K562 (cell line): ENCODE results near the gene PARD3. TPM values are rescaled to one million over a fixed set of nuclear protein-coding genes. Genes with fewer than 3 reads are reported as not detected.

Source experiments
- ATAC-seq: fragments of 200-7000 bp; cut with Tn5 transposase; 3 replicates; pipeline ENCODE4 v1.9.1; 2020; ENCODE audit warnings: moderate library complexity
- BruUV-seq: library from RNA; stranded (reverse); fragments of 400-500 nt; replicated peaks from 2 replicates; lab custom pipeline; 2021; lab: Mats Ljungman, UMichigan
- CTCF ChIA-PET: fragments of 300-600 bp; formaldehyde crosslinking; extraction: SDS; loops from one replicate; lab custom pipeline; 2021; ENCODE audit warnings: low intra/inter-chr PET ratio; lab: Yijun Ruan, JAX
- POLR2A ChIA-PET: fragments of 300-600, 350-650 bp; sonication (Branson Sonifier 250); formaldehyde crosslinking; extraction: SDS; loops from one replicate; lab custom pipeline; 2021; ENCODE audit warnings: antibody characterized with exemption, inconsistent platforms; lab: Yijun Ruan, JAX
- DNase-seq, 4 experiments: peaks; one replicate each; pipeline versions ENCODE4 v3.0.0 to v3.0.0-alpha.2; 2011 to 2018; ENCODE audit warnings: low spot score in 3 of 4, mixed read lengths in 3 of 4; ENCODE audit errors: extremely low read depth in 1 of 4
- FAIRE-seq: peaks from 2 replicates; lab custom pipeline; 2011; peaks lifted over from hg19 to GRCh38; lab: Jason Lieb, UNC
- H2AFZ ChIP-seq: 2 replicates; pipeline ENCODE4 v1.6.0; 2011; ENCODE audit warnings: low read depth, low read length, control low read depth, inconsistent platforms
- H3K27ac ChIP-seq: fragments of 200-600 bp; 3 replicates; pipeline ENCODE4 v1.8.0; 2011; ENCODE audit warnings: low read depth, mild to moderate bottlenecking, control low read depth, inconsistent platforms, low read length, moderate library complexity, mixed read lengths; ENCODE audit errors: extremely low read depth
- H3K27me3 ChIP-seq, 2 experiments: fragments of 300-600 bp in 1 of 2; 2 replicates in 1 of 2; 3 replicates in 1 of 2; pipeline versions ENCODE4 v1.6.0 to v1.8.0; 2011; ENCODE audit warnings: inconsistent platforms in 2 of 2, low read length in 2 of 2, mild to moderate bottlenecking in 1 of 2, mixed read lengths in 1 of 2, moderate library complexity in 1 of 2; ENCODE audit not compliant: control insufficient read depth in 2 of 2, insufficient read depth in 2 of 2
- H3K36me3 ChIP-seq: fragments of 300-600 bp; 3 replicates; pipeline ENCODE4 v1.8.0; 2011; ENCODE audit warnings: mild to moderate bottlenecking, low read length, inconsistent platforms; ENCODE audit not compliant: control insufficient read depth, insufficient read depth
- H3K4me1 ChIP-seq, 2 experiments: fragments of 200-600 bp in 1 of 2; replicated peaks in 1 of 2; 2 replicates in 1 of 2; 3 replicates in 1 of 2; pipeline versions ENCODE4 v1.5.1 to v1.8.0; 2011; ENCODE audit warnings: inconsistent platforms in 2 of 2, low read length in 2 of 2, mild to moderate bottlenecking in 1 of 2, mixed read lengths in 1 of 2, moderate library complexity in 1 of 2; ENCODE audit not compliant: control insufficient read depth in 2 of 2, insufficient read depth in 2 of 2
- H3K4me2 ChIP-seq: 2 replicates; pipeline ENCODE4 v1.6.1; 2011; ENCODE audit warnings: low read length, control low read depth, inconsistent platforms, mixed read lengths; ENCODE audit not compliant: insufficient read depth
- H3K4me3 ChIP-seq: fragments of 200-600 bp; sonication (generic), shearing (Covaris generic); 2 replicates; pipeline ENCODE4 v1.5.1; 2016; ENCODE audit warnings: control low read depth, inconsistent platforms
- H3K79me2 ChIP-seq: fragments of 200-600 bp; 3 replicates; pipeline ENCODE4 v1.8.0; 2011; ENCODE audit warnings: low read length, inconsistent platforms; ENCODE audit not compliant: control insufficient read depth, insufficient read depth
- H3K9ac ChIP-seq, 2 experiments: 2 replicates each; pipeline versions ENCODE4 v1.6.0 to v1.6.1; 2011; ENCODE audit warnings: low read depth in 2 of 2, low read length in 2 of 2, control low read depth in 1 of 2, inconsistent platforms in 1 of 2, mild to moderate bottlenecking in 1 of 2, mixed read lengths in 1 of 2; ENCODE audit not compliant: insufficient read depth in 1 of 2
- H3K9me1 ChIP-seq: one replicate; pipeline ENCODE4 v1.6.0; 2011; ENCODE audit warnings: inconsistent platforms, mild to moderate bottlenecking, low read length, moderate library complexity; ENCODE audit not compliant: control insufficient read depth, insufficient read depth
- H3K9me3 ChIP-seq: replicated peaks from 2 replicates; pipeline ENCODE4 v1.5.1; 2011; ENCODE audit warnings: low read depth, low read length, inconsistent platforms; ENCODE audit not compliant: control insufficient read depth, insufficient read depth
- H4K20me1 ChIP-seq: replicated peaks from 2 replicates; pipeline ENCODE4 v1.6.1; 2011; ENCODE audit warnings: low read length, inconsistent platforms, mixed read lengths; ENCODE audit not compliant: control insufficient read depth, insufficient read depth
- CBX3 ChIP-seq, 2 experiments: IDR thresholded peaks; 1 replicate in 1 of 2; 2 replicates in 1 of 2; pipeline ENCODE4 v1.6.1; 2012; ENCODE audit warnings: inconsistent platforms in 2 of 2, low read length in 2 of 2, borderline replicate concordance in 1 of 2, control low read depth in 1 of 2
- KAT7 ChIP-seq: sonication (generic); formaldehyde crosslinking; IDR thresholded peaks from 2 replicates; pipeline ENCODE4 v1.8.0; 2022; ENCODE audit warnings: missing genetic modification reagents, mild to moderate bottlenecking, borderline replicate concordance
- MAFF ChIP-seq: IDR thresholded peaks from 2 replicates; pipeline ENCODE4 v1.6.1; 2012; ENCODE audit warnings: low read length, improper control_type of control experiment
- MEF2D ChIP-seq: conservative IDR thresholded peaks from 2 replicates; pipeline ENCODE4 v1.6.1; 2016; ENCODE audit warnings: low read depth, missing genetic modification characterization, missing compliant biosample characterization
- MTA1 ChIP-seq: fragments of 450-650 bp; IDR thresholded peaks from 2 replicates; pipeline ENCODE4 v1.6.1; 2017; ENCODE audit warnings: borderline replicate concordance
- RBM34 ChIP-seq: fragments of 200-400 bp; formaldehyde crosslinking; IDR thresholded peaks from 2 replicates; pipeline ENCODE4 v1.6.1; 2018; ENCODE audit warnings: low read length, borderline replicate concordance; ENCODE audit not compliant: insufficient read depth
- TAF7 ChIP-seq: fragments of 450-650 bp; IDR thresholded peaks from 2 replicates; pipeline ENCODE4 v1.6.1; 2016; ENCODE audit warnings: missing genetic modification characterization, missing compliant biosample characterization
- U2AF1 ChIP-seq: fragments of 200-400 bp; formaldehyde crosslinking; optimal IDR thresholded peaks from 2 replicates; pipeline ENCODE3; 2017; ENCODE audit warnings: mild to moderate bottlenecking, low read depth, low read length, moderate library complexity
- ZC3H11A ChIP-seq: IDR thresholded peaks from 2 replicates; pipeline ENCODE4 v1.6.1; 2012; ENCODE audit warnings: low read depth, low read length, improper control_type of control experiment
- ZFX ChIP-seq: sonication (generic); formaldehyde crosslinking; IDR thresholded peaks from 2 replicates; pipeline ENCODE4 v1.8.0; 2022; ENCODE audit warnings: mild to moderate bottlenecking, missing genetic modification reagents, moderate library complexity
- ZNF778 ChIP-seq: fragments of 450-650 bp; formaldehyde crosslinking; IDR thresholded peaks from 2 replicates; pipeline ENCODE4 v1.4.0; 2020; ENCODE audit warnings: mild to moderate bottlenecking, moderate library complexity
- WGBS: fragments of 100-300 bp; shearing (Covaris generic); methylation state at CpG from one replicate; pipeline ENCODE4 v1.1.6; 2016; ENCODE audit warnings: low coverage, mixed read lengths; ENCODE audit not compliant: insufficient coverage; ENCODE audit errors: missing lambda C conversion rate; 5-methylcytosine and 5-hydroxymethylcytosine counted together
- in situ Hi-C: fragments of 300-500 bp; cut with MboI; formaldehyde crosslinking; loops from 4 replicates; pipeline ENCODE4 v1.15.0; 2018; ENCODE audit warnings: inconsistent platforms, mixed read lengths
- intact Hi-C: fragments of 100-400 bp; cut with micrococcal nuclease; formaldehyde crosslinking; loops from 2 replicates; pipeline ENCODE4 v1.14.2; 2022
- polyA plus RNA-seq, 8 experiments: library from polyadenylated mRNA; depleted of rRNA in 4 of 8; stranded (reverse) in 5 of 8; unstranded in 3 of 8; fragments of >200 nt; fragmentation: Nextera tagmentation in 2 of 8; fragmentation: Illumina TruSeq in 1 of 8; extraction: Ambion mirVana in 2 of 8; extraction: Trizol in 1 of 8; gene quantifications; 2 replicates each; pipeline versions ENCODE4 v1.2.1 to v1.2.3, GENCODE V29; 2011 to 2014; ENCODE audit warnings: inconsistent platforms in 1 of 8, missing spikeins in 1 of 8
- total RNA-seq, 7 experiments: library from RNA; depleted of rRNA in 6 of 7; stranded (reverse); fragments of >200 nt in 6 of 7; fragmentation: Illumina TruSeq in 2 of 7; extraction: Trizol in 2 of 7; gene quantifications; 2 replicates each; pipeline versions ENCODE4 v1.2.1 to v1.2.3, GENCODE V29; 2011 to 2021; ENCODE audit warnings: low replicate concordance in 1 of 7
- TF ChIP-seq, protein P1 (sequence below): fragments of 450-650 bp; formaldehyde crosslinking; IDR thresholded peaks from 2 replicates; pipeline ENCODE4 v1.4.0; 2020; ENCODE audit warnings: mild to moderate bottlenecking, mixed read lengths
- TF ChIP-seq, protein P2 (sequence below): fragments of 250-450 bp; sonication (Bioruptor Pico); IDR thresholded peaks from 2 replicates; pipeline ENCODE4 v1.8.0; 2022; ENCODE audit warnings: moderate library complexity, mild to moderate bottlenecking, inconsistent platforms

PARD3 gene
- total and polyA plus RNA-seq, 9 of the 15 experiments (the other 6 are each of a cell fraction or from before 2014, with no cell fraction given): 2.7 to 11.7 (median 7.7) TPM

DNA sequence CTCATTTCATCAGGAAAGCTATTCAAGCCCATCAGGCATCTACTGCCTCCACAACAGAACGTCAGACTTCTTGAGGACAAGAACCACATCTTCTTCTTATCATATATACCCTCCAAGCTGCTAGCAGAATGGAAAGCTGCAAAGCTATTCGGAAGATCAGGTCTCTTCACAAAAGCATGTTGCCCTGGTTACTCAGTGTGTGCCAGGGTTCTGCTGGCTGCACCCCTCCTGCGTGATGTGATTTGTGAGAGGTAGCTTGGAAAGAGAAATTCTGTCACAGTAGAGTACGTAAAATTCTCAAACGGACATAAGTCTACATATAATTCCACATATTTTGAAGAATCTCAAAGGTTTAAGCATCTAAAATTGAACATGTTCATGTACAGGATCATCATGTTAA, 681.7 kb downstream of the PARD3 start (continued):
- TF ChIP-seq, protein P1, sequence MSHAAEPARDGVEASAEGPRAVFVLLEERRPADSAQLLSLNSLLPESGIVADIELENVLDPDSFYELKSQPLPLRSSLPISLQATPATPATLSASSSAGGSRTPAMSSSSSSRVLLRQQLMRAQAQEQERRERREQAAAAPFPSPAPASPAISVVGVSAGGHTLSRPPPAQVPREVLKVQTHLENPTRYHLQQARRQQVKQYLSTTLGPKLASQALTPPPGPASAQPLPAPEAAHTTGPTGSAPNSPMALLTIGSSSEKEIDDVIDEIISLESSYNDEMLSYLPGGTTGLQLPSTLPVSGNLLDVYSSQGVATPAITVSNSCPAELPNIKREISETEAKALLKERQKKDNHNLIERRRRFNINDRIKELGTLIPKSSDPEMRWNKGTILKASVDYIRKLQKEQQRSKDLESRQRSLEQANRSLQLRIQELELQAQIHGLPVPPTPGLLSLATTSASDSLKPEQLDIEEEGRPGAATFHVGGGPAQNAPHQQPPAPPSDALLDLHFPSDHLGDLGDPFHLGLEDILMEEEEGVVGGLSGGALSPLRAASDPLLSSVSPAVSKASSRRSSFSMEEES (CRISPR knock-in tag): no peak
- TF ChIP-seq KAT7 (CRISPR knock-in tag) (no peak), MTA1 (no peak), MAFF (no peak), RBM34 (no peak), ZFX (CRISPR knock-in tag) (no peak)
- TF ChIP-seq, protein P2, sequence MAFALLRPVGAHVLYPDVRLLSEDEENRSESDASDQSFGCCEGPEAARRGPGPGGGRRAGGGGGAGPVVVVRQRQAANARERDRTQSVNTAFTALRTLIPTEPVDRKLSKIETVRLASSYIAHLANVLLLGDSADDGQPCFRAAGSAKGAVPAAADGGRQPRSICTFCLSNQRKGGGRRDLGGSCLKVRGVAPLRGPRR (CRISPR knock-in tag): no peak

DNA sequence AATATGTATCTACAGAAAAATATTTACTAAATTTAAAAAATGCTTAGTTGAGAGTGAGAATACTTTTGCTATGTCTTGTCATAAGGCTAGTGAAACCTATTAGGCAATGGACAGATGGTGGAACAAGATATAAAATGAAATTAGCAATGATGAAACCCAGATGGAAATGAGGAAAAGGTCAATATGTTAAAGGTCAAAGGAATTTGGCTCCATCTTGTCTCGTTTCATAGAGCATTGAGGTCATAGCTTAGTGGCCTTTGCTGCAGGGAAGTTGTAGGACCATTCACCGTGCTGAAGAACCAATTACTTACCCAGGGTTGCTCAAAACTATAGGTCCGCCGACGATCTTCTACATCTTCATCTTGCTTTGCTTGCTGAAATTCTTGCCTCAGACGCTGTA, 683.9 kb downstream of the PARD3 start:
- H4K20me1 ChIP-seq: no peaks in the 10 kb centered on the region
- ChIA-PET CTCF (no interaction called here), POLR2A (no interaction called here)
- no peaks in the 10 kb centered on the region for H3K27me3 ChIP-seq
- no peak for DNase-seq
- no peaks in the 10 kb centered on the region for H3K4me1 ChIP-seq
- no peak for FAIRE-seq
- no peaks in the 10 kb centered on the region for H3K9me3 ChIP-seq
- no peak overlapping the region for H3K4me3 ChIP-seq
- H3K4me2 ChIP-seq: no peak overlapping the region
- no peaks in the 10 kb centered on the region for H3K79me2 ChIP-seq
- ATAC-seq: no peak
- intact Hi-C loops (no loop called here), in situ Hi-C loops (no loop called here)
- no peaks in the 10 kb centered on the region for H3K9me1 ChIP-seq
- no peak overlapping the region for H3K9ac ChIP-seq
- H3K27ac ChIP-seq: no peak overlapping the region
- no peaks in the 10 kb centered on the region for H3K36me3 ChIP-seq
- 2% methylated on average over 6 of the region's 6 CpGs for WGBS
- TF ChIP-seq ZNF778 (CRISPR knock-in tag) (no peak), U2AF1 (no peak), TAF7 (tag) (no peak), CBX3 (IDR thresholded peaks at IDR 0.05; ENCODE audit: borderline replicate concordance in 1 of 2, low read length in 2 of 2) (no peak), ZC3H11A (no peak), MEF2D (no peak)
- H2AFZ ChIP-seq: no peak overlapping the region
- BruUV-seq: no TSS peak
